DOHH2 (cell line): ENCODE measurements around the gene CYLD.

Experiments used
- H3F3A ChIP-seq: fragments of 200-600 bp; sonication (generic), shearing (Covaris generic); 2 replicates; pipeline ENCODE4 v1.6.0; 2016; ENCODE audit warnings: antibody characterized with exemption, mild to moderate bottlenecking; ENCODE audit not compliant: control insufficient read depth, insufficient read depth
- H3K27ac ChIP-seq: fragments of 200-600 bp; sonication (generic); 2 replicates; pipeline ENCODE4 v1.5.1; 2014; ENCODE audit warnings: low read depth, mild to moderate bottlenecking, low read length, moderate library complexity
- H3K27me3 ChIP-seq: fragments of 200-600 bp; sonication (generic); 2 replicates; pipeline ENCODE4 v1.6.1; 2014; ENCODE audit warnings: mild to moderate bottlenecking, low read length, mixed read lengths; ENCODE audit not compliant: control insufficient read depth
- H3K36me3 ChIP-seq: fragments of 200-600 bp; sonication (generic); 2 replicates; pipeline ENCODE4 v1.6.1; 2014; ENCODE audit warnings: mild to moderate bottlenecking, low read length, moderate library complexity, mixed read lengths; ENCODE audit not compliant: control insufficient read depth
- H3K4me1 ChIP-seq: fragments of 200-600 bp; sonication (generic); 2 replicates; pipeline ENCODE4 v1.6.1; 2014; ENCODE audit warnings: mild to moderate bottlenecking, low read length, mixed read lengths; ENCODE audit not compliant: control insufficient read depth
- H3K4me2 ChIP-seq: fragments of 200-600 bp; sonication (generic); 2 replicates; pipeline ENCODE4 v1.6.0; 2014; ENCODE audit warnings: mild to moderate bottlenecking, low read length, moderate library complexity
- H3K4me3 ChIP-seq: fragments of 200-600 bp; sonication (generic); 2 replicates; pipeline ENCODE4 v1.5.1; 2014; ENCODE audit warnings: mild to moderate bottlenecking, low read length, mixed read lengths
- H3K79me2 ChIP-seq: fragments of 200-600 bp; sonication (generic); 2 replicates; pipeline ENCODE4 v1.6.1; 2014; ENCODE audit warnings: mild to moderate bottlenecking, low read length, mixed read lengths; ENCODE audit not compliant: control insufficient read depth
- H3K9me2 ChIP-seq: fragments of 200-600 bp; sonication (generic); replicated peaks from 2 replicates; pipeline ENCODE4 v1.6.1; 2014; ENCODE audit warnings: mild to moderate bottlenecking, low read length, mixed read lengths; ENCODE audit not compliant: control insufficient read depth
- H3K9me3 ChIP-seq: fragments of 200-600 bp; sonication (generic); 2 replicates; pipeline ENCODE4 v1.6.1; 2014; ENCODE audit warnings: antibody characterized with exemption, low read length, mixed read lengths; ENCODE audit not compliant: control insufficient read depth, insufficient read depth
- H4K20me1 ChIP-seq: fragments of 200-600 bp; sonication (generic); 2 replicates; pipeline ENCODE4 v1.6.0; 2014; ENCODE audit warnings: low read depth, mild to moderate bottlenecking, antibody characterized with exemption, low read length, moderate library complexity; ENCODE audit not compliant: control insufficient read depth, insufficient read depth
- CTCF ChIP-seq: fragments of 200-600 bp; sonication (generic); IDR thresholded peaks from one replicate; pipeline ENCODE4 v1.5.1; 2014; ENCODE audit warnings: antibody characterized with exemption, mild to moderate bottlenecking, low read depth, low read length; ENCODE audit not compliant: poor library complexity, severe bottlenecking
- EZH2phosphoT487 ChIP-seq: fragments of 200-600 bp; sonication (generic); IDR thresholded peaks from 2 replicates; pipeline ENCODE4 v1.6.1; 2017; ENCODE audit warnings: borderline replicate concordance, mild to moderate bottlenecking, antibody characterized with exemption, low read length, moderate library complexity, mixed read lengths

The CYLD gene

GRCh38 chr16:50697421-50697715, 44.5 kb upstream of the CYLD start:
- no peak for TF ChIP-seq CTCF
- TF ChIP-seq EZH2phosphoT487, result no peak
- H3K4me1 ChIP-seq, result no peaks in the 10 kb centered on the region

GRCh38 chr16:50697881-50698767, 43.8 kb upstream of the CYLD start:
- H3K9me3 ChIP-seq, result no peaks in the 10 kb centered on the region
- H4K20me1 ChIP-seq, result no peaks in the 10 kb centered on the region
- no peaks in the 10 kb centered on the region for H3K9me2 ChIP-seq
- H3K27me3 ChIP-seq, result peaks cover 26% of the 10 kb centered on the region
- H3K4me1 ChIP-seq, result no peaks in the 10 kb centered on the region
- H3F3A ChIP-seq, result no peaks in the 10 kb centered on the region
- no peak overlapping the region for H3K4me2 ChIP-seq
- H3K36me3 ChIP-seq, result no peaks in the 10 kb centered on the region
- TF ChIP-seq CTCF, result no peak
- TF ChIP-seq EZH2phosphoT487, result no peak
- no peaks in the 10 kb centered on the region for H3K79me2 ChIP-seq
- no peak overlapping the region for H3K4me3 ChIP-seq
- H3K27ac ChIP-seq, result no peak overlapping the region

More at GRCh38 chr16:50697421-50697715, 44.5 kb upstream of the CYLD start:
- Histone ChIP-seq H3K4me3 (no peak overlapping the region), H3F3A (no peaks in the 10 kb centered on the region), H3K36me3 (no peaks in the 10 kb centered on the region), H3K9me2 (no peaks in the 10 kb centered on the region), H4K20me1 (no peaks in the 10 kb centered on the region), H3K4me2 (no peak overlapping the region), H3K27me3 (peaks cover 33% of the 10 kb centered on the region), H3K27ac (no peak overlapping the region), H3K9me3 (no peaks in the 10 kb centered on the region), H3K79me2 (no peaks in the 10 kb centered on the region)

GRCh38 chr16:50699326-50700159, 42.3 kb upstream of the CYLD start:
- Histone ChIP-seq H3K4me2 (no peak overlapping the region), H3K4me3 (no peak overlapping the region), H3K9me2 (no peaks in the 10 kb centered on the region), H4K20me1 (no peaks in the 10 kb centered on the region), H3K27ac (no peak overlapping the region), H3K27me3 (peaks cover 19% of the 10 kb centered on the region), H3K4me1 (no peaks in the 10 kb centered on the region), H3K9me3 (peaks cover 9% of the 10 kb centered on the region; the same call in 1 of the 2 replicates), H3K36me3 (no peaks in the 10 kb centered on the region), H3F3A (no peaks in the 10 kb centered on the region), H3K79me2 (no peaks in the 10 kb centered on the region)
- TF ChIP-seq EZH2phosphoT487 (no peak), CTCF (no peak)
